ENCODE measurements around the gene SPEG.

SPEG gene

DNA sequence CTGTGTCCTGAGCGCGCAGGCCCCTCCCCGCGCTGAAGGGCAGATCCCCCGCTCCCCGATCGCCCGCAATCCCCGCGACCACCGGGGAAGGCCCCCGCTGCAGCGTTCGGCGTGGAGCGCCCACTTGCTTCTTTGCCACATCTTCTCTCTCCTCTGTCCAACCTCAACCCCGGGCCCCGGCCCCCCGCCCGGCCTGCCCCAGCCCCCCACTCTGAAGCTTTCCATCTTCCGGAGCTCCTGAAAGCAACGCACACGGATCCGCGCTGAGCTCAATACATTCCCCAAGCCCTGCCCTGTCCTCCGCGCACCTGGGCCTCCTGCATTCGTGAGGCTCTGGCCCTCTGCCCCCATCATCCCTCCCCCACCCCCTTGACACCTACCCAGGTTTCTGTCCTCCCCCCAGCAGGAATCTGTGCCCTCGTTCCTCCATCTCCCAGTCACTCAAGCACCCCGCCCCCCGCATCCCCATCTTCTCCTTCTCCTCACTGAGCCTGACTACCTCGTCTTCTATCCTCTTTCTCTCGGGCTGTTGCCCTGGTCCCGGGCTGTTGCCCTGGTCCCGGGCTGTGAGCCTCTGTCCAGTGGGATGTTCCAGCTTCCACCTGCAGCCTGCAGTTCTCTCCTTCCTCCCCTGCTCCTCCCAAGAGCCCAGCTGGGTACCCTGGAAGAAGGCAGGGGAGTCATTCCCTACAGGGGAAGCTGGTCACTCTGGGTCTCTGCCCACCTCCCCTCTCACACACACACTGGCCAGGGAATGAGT, 7.8 kb downstream of the SPEG start:
- in situ Hi-C loops (cut with HindIII; ENCODE audit: low sequenced_read_pairs): loop anchor here (5.0 kb wide), 1 partner anchor 100 kb away; the partner anchor contains the start of genes CHPF and TMEM198

DNA sequence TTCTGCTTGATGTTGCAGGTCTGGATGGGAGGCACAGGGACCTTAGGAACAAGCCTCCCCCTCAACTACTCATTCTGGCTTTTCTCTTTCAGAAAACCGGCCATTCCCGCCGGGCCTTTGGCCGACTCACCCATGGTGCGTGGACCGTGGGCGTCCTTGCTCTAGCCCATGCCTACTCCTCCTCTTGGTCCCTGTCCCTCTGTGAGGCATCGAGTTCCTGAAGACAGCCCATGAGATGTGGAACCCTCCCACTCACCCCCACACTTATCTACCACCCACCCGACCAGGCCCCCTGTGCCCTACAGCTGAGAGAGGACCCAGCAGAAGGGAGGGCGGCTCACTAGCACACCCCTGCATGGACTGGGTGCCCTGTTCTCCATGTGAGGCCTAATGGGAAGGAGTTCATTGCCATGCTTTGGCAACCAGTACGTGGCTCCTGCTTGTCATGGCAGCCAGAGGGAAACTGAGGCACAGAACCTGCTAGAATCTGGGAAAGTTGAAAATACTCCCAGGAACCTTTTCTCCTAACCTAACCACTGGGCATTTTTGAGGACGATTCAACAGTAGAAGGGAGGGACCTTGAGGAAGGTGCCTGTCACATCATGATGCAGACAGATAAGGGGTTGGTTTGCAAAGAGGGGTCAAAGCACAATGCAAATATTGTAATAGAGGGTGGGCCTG, 8.5 kb downstream of the SPEG start:
- in situ Hi-C loops (cut with HindIII; ENCODE audit: low sequenced_read_pairs): loop anchor here (5.0 kb wide), 1 partner anchor 99 kb away; the partner anchor contains the start of genes CHPF and TMEM198

DNA sequence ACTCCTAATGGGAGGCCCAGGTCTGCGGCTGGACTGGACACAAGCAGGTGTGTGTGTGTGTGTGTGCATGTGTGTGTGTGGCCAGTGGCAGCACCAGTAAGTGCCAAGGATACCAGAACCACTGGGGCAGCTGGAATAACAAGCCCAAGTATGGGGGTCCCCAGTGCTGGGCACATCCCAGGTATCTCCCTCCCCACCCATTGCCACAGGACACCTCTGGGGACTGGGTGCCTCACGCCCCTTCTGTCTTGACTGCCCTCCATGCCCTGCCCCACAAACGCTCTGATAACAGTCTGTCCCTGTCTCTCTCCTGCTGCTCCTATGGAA, 9.0 kb downstream of the SPEG start:
- in situ Hi-C loops (cut with HindIII; ENCODE audit: low sequenced_read_pairs): loop anchor here (5.0 kb wide), 1 partner anchor 99 kb away; the partner anchor contains the start of genes CHPF and TMEM198

DNA sequence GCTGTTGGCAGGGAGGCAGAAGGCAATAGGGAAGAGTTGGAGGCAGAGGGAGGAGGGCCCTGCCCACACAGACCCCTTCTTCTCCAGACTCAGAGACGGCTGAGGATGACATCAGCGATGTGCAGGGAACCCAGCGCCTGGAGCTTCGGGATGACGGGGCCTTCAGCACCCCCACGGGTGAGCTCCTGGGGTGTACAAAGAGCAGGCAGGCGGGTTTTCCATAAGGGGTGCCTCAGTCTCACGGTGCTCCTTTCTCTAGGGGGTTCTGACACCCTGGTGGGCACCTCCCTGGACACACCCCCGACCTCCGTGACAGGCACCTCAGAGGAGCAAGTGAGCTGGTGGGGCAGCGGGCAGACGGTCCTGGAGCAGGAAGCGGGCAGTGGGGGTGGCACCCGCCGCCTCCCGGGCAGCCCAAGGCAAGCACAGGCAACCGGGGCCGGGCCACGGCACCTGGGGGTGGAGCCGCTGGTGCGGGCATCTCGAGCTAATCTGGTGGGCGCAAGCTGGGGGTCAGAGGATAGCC, 10.0 kb downstream of the SPEG start:
- in situ Hi-C loops (cut with HindIII; ENCODE audit: low sequenced_read_pairs): loop anchor here (5.0 kb wide), 1 partner anchor 98 kb away; the partner anchor contains the start of genes CHPF and TMEM198

DNA sequence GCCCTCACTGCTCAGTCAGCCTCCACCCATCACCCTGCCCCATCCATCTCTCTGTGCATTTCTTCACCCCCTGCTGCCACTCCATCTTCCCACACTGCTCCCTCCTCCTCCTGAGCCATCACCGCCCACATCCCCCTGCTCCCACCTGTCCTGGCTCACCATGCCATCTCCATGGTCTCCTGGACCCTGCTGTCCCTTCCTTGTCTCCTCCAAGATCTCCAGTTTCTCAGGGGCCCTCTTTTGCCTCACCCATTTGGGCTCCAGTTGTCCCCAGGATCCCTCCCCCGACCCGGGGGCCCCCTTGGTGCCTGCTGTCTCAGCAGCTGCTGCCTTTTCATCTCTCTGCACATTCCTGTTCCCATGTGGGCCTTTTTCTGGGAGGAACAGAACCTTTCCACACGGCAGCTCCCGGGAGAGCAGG, 10.6 kb downstream of the SPEG start:
- in situ Hi-C loops (cut with HindIII; ENCODE audit: low sequenced_read_pairs): no loop called here

DNA sequence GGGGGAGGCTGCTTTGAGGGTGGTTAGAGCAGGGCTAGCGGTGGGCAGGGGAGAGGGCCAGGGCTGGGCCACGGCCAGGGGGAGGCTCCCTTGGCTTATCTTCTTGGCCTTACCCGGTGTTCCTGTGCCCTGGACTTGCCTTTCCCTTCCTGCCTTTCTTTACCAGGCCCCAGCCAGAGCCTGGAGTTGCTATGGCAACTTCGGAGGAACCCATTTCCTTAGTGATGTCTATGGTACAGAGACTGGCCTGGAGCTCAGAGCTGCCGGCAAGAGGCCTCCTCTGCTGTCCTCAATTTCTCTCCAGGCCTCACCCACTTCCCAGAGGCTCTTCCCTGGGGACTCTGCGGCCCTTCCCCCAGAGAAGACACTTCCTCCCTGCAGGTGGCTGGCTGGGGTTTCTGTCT, 11.5 kb downstream of the SPEG start:
- in situ Hi-C loops (cut with HindIII; ENCODE audit: low sequenced_read_pairs): no loop called here

DNA sequence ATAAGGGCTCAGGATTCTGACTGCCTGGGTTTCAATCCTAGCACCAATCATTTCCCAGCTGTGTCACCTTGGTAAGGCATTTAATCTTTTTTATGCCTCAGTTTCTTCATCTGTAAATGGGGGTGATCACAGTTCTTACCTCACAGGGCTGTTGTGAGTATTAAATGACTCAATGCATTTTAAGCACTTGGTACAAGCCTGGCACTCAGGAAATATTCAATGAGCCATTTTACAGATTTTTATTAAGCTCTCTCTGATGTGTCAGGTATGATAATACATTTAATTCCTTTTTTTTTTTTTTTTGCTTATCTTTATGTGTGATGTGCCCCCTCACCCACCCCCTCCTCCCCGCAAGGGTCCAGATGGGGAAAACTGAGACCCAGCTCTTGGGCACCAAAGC, 12.0 kb downstream of the SPEG start:
- in situ Hi-C loops (cut with HindIII; ENCODE audit: low sequenced_read_pairs): no loop called here

DNA sequence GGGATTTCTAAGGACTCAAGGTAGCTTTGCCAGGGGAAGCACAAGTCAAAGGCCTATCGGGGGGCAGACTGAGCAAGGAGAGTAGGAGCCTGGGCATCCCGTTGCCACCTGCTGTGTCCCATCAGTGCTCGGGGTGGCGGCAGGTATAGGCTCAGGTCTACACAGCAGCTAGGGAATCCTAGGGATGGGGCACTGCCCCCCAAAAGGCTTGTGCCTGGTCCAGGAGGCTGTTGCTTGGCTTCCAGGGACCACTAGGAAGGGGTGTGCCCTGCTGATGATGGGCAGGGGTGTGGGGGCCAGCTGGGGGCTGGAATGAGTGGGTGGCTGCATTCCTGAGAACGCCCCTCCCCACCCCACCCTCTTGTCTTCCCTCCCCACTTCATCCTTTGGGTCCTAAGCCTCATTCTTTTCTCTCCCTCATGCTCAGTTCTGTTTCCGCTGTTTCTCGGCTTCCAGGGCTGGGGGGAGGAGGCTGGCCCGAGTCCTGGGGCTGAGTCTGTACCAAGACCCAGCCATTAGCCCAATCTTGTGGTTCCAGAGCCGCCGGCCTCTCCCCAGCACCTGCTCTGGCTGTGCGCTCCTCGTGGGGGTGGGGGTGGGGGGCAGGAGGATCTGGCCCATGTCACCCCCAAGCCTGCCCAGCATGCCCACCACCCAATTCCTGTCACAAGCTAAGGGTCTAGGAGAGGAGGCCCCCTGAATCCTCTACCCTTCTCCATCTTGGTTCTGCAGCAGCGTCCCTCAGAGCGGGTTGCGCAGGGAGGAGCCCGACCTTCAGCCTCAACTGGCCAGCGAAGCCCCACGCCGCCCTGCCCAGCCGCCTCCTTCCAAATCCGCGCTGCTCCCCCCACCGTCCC, 12.8 kb downstream of the SPEG start:
- in situ Hi-C loops (cut with HindIII; ENCODE audit: low sequenced_read_pairs): no loop called here

DNA sequence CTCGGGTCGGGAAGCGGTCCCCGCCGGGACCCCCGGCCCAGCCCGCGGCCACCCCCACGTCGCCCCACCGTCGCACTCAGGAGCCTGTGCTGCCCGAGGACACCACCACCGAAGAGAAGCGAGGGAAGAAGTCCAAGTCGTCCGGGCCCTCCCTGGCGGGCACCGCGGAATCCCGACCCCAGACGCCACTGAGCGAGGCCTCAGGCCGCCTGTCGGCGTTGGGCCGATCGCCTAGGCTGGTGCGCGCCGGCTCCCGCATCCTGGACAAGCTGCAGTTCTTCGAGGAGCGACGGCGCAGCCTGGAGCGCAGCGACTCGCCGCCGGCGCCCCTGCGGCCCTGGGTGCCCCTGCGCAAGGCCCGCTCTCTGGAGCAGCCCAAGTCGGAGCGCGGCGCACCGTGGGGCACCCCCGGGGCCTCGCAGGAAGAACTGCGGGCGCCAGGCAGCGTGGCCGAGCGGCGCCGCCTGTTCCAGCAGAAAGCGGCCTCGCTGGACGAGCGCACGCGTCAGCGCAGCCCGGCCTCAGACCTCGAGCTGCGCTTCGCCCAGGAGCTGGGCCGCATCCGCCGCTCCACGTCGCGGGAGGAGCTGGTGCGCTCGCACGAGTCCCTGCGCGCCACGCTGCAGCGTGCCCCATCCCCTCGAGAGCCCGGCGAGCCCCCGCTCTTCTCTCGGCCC, 13.6 kb downstream of the SPEG start:
- in situ Hi-C loops (cut with HindIII; ENCODE audit: low sequenced_read_pairs): no loop called here

DNA sequence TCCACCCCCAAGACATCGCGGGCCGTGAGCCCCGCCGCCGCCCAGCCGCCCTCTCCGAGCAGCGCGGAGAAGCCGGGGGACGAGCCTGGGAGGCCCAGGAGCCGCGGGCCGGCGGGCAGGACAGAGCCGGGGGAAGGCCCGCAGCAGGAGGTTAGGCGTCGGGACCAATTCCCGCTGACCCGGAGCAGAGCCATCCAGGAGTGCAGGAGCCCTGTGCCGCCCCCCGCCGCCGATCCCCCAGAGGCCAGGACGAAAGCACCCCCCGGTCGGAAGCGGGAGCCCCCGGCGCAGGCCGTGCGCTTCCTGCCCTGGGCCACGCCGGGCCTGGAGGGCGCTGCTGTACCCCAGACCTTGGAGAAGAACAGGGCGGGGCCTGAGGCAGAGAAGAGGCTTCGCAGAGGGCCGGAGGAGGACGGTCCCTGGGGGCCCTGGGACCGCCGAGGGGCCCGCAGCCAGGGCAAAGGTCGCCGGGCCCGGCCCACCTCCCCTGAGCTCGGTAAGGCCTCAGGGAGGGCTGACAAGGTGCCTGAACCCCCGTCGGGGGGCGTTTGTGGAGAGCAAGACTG, 14.2 kb downstream of the SPEG start:
- in situ Hi-C loops (cut with HindIII; ENCODE audit: low sequenced_read_pairs): no loop called here

DNA sequence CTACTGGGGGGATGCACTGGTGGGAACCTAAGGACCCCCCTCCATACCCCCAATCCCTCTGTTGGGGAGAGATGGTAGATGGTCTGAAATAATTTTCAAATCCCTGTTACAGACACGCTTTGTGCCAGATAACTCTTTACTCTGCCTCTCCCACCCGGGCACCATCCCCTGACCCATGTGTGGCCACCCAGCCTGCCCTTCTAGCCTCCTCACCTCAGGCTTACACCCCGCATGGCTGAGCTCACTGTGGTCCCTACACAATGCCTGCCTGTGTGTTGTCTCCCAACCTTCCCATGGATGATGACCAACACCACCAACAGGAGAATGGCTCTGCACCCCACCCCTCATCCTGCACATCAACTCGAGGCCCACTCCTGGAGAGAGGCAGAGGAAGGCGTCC, 15.0 kb downstream of the SPEG start:
- in situ Hi-C loops (cut with HindIII; ENCODE audit: low sequenced_read_pairs): no loop called here

DNA sequence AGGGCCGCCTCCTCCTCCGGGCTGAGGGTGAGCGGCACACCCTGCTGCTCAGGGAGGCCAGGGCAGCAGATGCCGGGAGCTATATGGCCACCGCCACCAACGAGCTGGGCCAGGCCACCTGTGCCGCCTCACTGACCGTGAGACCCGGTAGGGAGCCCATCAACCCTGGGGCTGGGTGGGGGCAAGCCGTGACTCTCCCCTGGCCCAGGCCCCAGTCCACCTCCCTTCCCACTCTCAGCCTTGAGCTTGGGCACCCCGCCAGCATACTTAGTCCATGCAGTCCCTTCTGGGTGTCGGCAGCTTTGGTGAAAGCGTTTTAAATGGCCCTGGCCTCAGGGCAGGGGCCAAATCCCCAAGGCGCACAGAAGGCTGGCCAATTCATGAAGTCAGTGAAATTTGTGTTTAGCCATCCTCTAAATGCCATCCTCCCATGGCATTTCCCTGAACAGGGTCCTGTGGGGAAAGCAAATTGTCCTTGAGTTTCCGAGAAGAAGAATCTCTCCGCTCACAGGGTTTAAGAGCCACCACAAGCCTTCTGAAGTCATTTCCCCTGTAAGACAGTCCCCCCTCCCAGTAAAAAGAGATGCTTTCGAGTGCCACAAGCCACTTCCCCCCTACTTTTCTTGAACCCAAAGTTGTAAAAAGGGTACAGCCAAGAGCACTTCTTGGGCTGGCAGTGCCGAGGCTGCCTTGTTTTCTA, 17.2 kb downstream of the SPEG start:
- in situ Hi-C loops (cut with HindIII; ENCODE audit: low sequenced_read_pairs): no loop called here

DNA sequence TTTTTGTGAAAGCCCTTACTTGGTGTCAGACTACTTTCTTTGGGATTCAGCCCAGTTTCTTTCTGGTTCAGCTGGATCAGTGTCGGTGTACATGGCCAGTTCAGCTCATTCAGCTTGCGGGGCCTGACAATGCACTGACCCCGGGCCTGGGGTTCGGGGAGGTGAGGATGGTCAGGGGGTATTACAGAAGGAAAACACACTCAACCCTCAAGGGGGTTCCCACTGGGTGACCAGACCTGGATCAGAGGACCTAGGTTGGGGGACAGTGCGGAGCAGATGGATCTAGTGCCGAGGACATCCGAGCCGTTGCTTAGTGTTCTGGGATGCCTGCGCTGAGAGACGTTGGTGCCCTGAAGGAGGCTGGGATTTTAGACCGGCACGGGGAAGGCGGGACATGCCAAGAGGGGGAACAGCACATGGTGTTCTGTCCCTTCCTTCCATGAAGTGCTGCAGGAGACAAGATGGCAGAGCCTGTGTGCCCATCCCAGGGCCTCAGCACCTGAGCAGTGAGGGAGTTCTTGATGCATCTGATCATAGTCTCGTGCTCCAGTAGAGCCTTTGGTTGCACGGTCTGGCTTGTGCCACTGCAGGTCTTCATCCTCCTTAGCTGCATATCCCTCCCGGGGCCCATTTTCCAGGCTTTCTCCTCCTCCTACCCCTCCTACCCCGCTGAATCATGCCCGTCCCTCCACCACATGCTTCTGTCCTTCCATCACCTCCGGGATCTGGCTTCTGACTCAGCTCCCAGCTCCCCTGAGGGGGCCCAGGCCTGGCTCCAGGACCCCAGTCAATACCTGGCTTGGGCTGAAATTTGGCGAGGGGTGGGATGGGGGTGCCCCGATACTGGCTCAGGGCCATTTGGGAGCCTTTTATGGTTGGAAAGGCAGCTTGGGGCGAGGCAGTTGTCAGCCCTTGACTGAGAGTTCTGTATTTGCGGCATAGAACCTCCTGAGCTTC, 18.0 kb downstream of the SPEG start:
- in situ Hi-C loops (cut with HindIII; ENCODE audit: low sequenced_read_pairs): no loop called here

DNA sequence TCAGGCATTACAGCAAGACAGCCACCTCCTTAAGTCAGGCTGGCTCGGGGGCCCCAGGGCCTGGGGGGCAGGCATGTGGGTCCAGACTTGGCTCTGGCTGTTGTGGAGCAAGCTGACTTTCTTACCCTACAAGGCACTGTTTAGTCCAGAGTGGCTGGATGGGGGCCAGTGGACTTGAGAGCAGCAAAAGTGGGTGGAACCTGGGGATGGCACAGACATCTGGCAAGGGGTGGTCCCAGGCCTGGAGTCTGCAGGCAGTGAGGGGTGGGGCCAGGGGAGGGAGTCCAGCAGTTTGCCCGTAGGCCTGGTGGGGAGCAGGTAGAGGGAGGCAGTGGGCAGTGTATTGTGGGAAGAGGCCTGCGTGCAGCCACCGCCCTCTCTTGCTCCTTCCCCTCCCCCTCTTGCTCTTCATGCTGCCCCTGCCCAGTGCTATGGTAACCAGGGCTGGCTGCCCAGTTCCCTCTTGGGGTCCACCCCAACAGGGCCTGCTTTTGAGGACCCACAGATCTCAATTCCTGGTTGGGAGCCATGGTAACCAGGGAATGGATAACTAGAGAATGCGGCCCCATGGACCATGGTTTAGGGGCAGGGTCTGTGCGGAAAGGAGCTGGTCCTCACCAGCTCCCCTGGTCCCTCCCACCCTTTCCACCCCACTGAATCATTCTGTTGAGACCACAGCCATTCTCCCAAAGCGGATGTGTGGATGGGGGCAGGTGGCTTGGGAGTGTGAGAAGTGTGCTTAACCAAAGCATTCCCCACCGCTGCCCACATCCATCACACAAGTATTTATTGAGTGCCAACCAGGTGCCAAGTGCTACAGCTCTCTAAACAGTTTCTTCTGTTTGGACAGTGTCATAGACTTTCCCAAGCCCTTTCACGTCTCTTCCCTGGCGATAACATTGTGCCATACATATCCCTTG, 19.3 kb downstream of the SPEG start:
- in situ Hi-C loops (cut with HindIII; ENCODE audit: low sequenced_read_pairs): no loop called here

DNA sequence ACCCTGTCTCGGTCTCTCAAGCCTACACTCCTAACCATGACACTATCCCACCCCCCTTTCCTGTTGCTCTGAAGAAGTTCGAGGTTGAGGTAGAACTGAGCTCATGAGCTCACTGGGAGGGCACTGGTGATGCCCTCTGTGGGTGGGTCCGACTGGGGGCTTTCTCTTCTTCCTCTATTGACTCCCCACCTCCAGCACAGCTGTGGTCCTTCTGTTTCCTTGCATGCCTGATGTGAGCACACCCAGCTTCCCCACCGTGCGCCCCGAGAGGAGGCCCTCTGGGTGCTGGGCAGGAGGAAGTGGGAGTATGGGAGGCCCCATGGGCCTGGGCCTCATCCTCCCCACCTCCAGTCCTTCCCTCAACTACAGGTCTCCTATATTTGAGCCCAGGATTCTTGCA, 20.9 kb downstream of the SPEG start:
- in situ Hi-C loops (cut with HindIII; ENCODE audit: low sequenced_read_pairs): no loop called here

DNA sequence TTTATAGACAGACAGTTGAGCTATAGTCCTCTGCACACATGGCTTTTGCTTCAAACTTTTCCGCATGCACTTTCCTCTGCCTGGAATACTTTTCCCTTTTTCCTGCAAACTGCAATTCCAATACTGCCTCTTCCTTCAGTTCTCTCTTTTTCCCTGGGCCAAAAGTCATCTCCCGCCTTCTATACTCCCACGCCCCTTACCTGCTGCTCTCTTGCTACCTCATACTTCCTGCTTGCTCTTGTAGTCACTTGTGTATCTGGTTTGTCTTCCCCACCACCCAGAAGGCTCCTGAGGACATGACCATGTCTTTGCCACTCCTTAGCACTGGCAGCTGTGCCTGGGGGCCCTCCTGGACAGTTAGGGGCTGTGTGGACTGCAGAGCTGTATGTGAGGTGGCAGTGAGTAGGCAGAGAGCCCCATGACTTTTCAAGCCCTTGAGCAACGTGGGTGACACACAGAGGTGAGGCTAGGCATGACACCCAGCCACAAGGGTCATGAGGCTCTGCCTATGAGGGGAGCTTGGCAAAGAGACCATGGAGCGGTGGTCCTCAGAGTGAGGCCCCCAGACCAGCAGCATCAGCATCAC, 23.2 kb downstream of the SPEG start:
- in situ Hi-C loops (cut with HindIII; ENCODE audit: low sequenced_read_pairs): no loop called here

DNA sequence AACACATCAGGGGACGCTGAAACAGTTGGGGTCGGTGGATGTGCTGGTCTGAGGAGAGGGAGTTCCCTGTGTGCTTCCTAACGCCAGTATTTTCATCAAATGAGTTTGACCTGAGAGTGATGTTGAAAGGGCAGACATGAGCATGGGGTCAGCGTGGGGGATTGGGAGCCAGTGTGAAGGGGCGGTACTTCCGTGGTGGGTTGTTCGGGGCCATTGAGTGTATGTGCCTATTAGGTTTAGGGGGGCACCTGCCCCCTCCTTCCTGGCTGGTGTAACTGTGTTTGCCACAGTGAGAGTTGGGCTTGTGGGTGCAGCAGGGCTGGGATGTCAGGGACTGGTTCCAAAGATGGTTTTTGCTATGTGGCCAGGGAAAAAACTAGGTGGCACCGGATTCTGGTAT, 24.4 kb downstream of the SPEG start:
- in situ Hi-C loops (cut with HindIII; ENCODE audit: low sequenced_read_pairs): no loop called here
